GM23248 (cell line): ENCODE data around the gene APH1A.

ENCODE experiments used
- EZH2 ChIP-seq: fragments of 200-600 bp; sonication (generic); IDR thresholded peaks from 2 replicates; pipeline ENCODE4 v1.6.1; 2018; ENCODE audit warnings: antibody characterized with exemption, mild to moderate bottlenecking; ENCODE audit not compliant: insufficient read depth, poor library complexity, severe bottlenecking
- EZH2phosphoT487 ChIP-seq: fragments of 200-600 bp; sonication (generic); IDR thresholded peaks from 2 replicates; pipeline ENCODE4 v1.6.1; 2018; ENCODE audit warnings: antibody characterized with exemption, moderate library complexity, mild to moderate bottlenecking, low read depth; ENCODE audit not compliant: insufficient read depth

- no peak for TF ChIP-seq EZH2
- no peak for TF ChIP-seq EZH2phosphoT487
These were observed 20.0 kb upstream of the APH1A start for GRCh38 chr1:150288822-150289221.
